ENCODE data around the gene MAGI2. TPM values are rescaled to one million over a fixed set of nuclear protein-coding genes. Genes with fewer than 3 reads are reported as not detected.

Gene MAGI2
- total RNA-seq, 4 donors from 2014 or later, result 0.23 to 5.5 (median 0.45) TPM

GRCh38 chr7:78115876-78116275 is 1337.6 kb downstream of the MAGI2 start:
- H3K4me3 ChIP-seq, result no peak overlapping the region
- no peak overlapping the region for H3K27ac ChIP-seq
- intact Hi-C loops (cut with DNase I), result no loop called here

GRCh38 chr7:78114993-78115392 is 1338.5 kb downstream of the MAGI2 start:
- 93 to 100% methylated on average over 1 of the region's 1 CpG for WGBS, 2 donors
- intact Hi-C loops (cut with DNase I), result no loop called here

More at GRCh38 chr7:78115876-78116275, 1337.6 kb downstream of the MAGI2 start:
- no peaks in the 10 kb centered on the region for H3K36me3 ChIP-seq
- no peaks in the 10 kb centered on the region for H3K4me1 ChIP-seq
- DNase-seq, result no peak
- no peaks in the 10 kb centered on the region for H3K27me3 ChIP-seq
- H3K9me3 ChIP-seq, result no peaks in the 10 kb centered on the region
- TF ChIP-seq CTCF (IDR thresholded peaks at IDR 0.05) (no peak), POLR2A (IDR thresholded peaks at IDR 0.05) (no peak)

GRCh38 chr7:78112488-78112887 is 1341.0 kb downstream of the MAGI2 start:
- WGBS, 2 donors, result 80 to 85% methylated on average over 5 of the region's 5 CpGs
- intact Hi-C loops (cut with DNase I), result no loop called here

More at GRCh38 chr7:78114993-78115392, 1338.5 kb downstream of the MAGI2 start:
- Histone ChIP-seq H3K27ac (no peak overlapping the region), H3K27me3 (no peaks in the 10 kb centered on the region), H3K9me3 (no peaks in the 10 kb centered on the region), H3K36me3 (no peaks in the 10 kb centered on the region), H3K4me1 (no peaks in the 10 kb centered on the region), H3K4me3 (no peak overlapping the region)
- DNase-seq, result no peak
- TF ChIP-seq CTCF (IDR thresholded peaks at IDR 0.05) (no peak), POLR2A (IDR thresholded peaks at IDR 0.05) (no peak)

GRCh38 chr7:78111386-78111785 is 1342.1 kb downstream of the MAGI2 start:
- no peak overlapping the region for H3K4me3 ChIP-seq

More at GRCh38 chr7:78112488-78112887, 1341.0 kb downstream of the MAGI2 start:
- Histone ChIP-seq H3K4me3 (no peak overlapping the region), H3K4me1 (no peaks in the 10 kb centered on the region), H3K27me3 (no peaks in the 10 kb centered on the region), H3K27ac (no peak overlapping the region), H3K36me3 (no peaks in the 10 kb centered on the region), H3K9me3 (no peaks in the 10 kb centered on the region)
- TF ChIP-seq CTCF (IDR thresholded peaks at IDR 0.05) (no peak), POLR2A (IDR thresholded peaks at IDR 0.05) (no peak)
- DNase-seq, result no peak

GRCh38 chr7:78103475-78103874 is 1350.0 kb downstream of the MAGI2 start:
- H3K27me3 ChIP-seq, result no peaks in the 10 kb centered on the region
- no peaks in the 10 kb centered on the region for H3K36me3 ChIP-seq
- 54 to 57% methylated on average over 4 of the region's 4 CpGs for WGBS, 2 donors
- TF ChIP-seq CTCF (IDR thresholded peaks at IDR 0.05) (no peak), POLR2A (IDR thresholded peaks at IDR 0.05) (no peak)
- H3K4me3 ChIP-seq, result no peak overlapping the region
- H3K4me1 ChIP-seq, result no peaks in the 10 kb centered on the region
- no peak overlapping the region for H3K27ac ChIP-seq
- no peak for DNase-seq
- intact Hi-C loops (cut with DNase I), result no loop called here
- H3K9me3 ChIP-seq, result no peaks in the 10 kb centered on the region

More at GRCh38 chr7:78111386-78111785, 1342.1 kb downstream of the MAGI2 start:
- H3K27ac ChIP-seq, result no peak overlapping the region
- intact Hi-C loops (cut with DNase I), result no loop called here
- 61 to 65% methylated on average over 3 of the region's 3 CpGs for WGBS, 2 donors
- no peak for DNase-seq
- no peaks in the 10 kb centered on the region for H3K27me3 ChIP-seq
- H3K9me3 ChIP-seq, result no peaks in the 10 kb centered on the region
- TF ChIP-seq CTCF (IDR thresholded peaks at IDR 0.05) (no peak), POLR2A (IDR thresholded peaks at IDR 0.05) (no peak)
- no peaks in the 10 kb centered on the region for H3K36me3 ChIP-seq
- H3K4me1 ChIP-seq, result no peaks in the 10 kb centered on the region

Measured in esophagus squamous epithelium (tissue), 5 donors.